GM13977 (cell line): ENCODE results near the gene LINC01488.

Experiments used
- DNase-seq: peaks from one replicate; pipeline ENCODE4 v3.0.0; 2012; ENCODE audit warnings: low spot score
- in situ Hi-C: fragments of 300-500 bp; cut with MboI; formaldehyde crosslinking; loops from one replicate; pipeline ENCODE4 v1.12.0; 2022; ENCODE audit warnings: low sequenced_read_pairs, low pct_unique_long_range_greater_than_20kb, mixed read lengths, inconsistent platforms; ENCODE audit not compliant: unreplicated experiment
- TF ChIP-seq, protein P1 (sequence below): IDR thresholded peaks from 2 replicates; pipeline ENCODE4 v1.5.1; 2012; ENCODE audit warnings: mild to moderate bottlenecking, control low read depth; ENCODE audit not compliant: insufficient read depth; ENCODE audit errors: extremely low read depth, missing control alignments

LINC01488 gene

DNA sequence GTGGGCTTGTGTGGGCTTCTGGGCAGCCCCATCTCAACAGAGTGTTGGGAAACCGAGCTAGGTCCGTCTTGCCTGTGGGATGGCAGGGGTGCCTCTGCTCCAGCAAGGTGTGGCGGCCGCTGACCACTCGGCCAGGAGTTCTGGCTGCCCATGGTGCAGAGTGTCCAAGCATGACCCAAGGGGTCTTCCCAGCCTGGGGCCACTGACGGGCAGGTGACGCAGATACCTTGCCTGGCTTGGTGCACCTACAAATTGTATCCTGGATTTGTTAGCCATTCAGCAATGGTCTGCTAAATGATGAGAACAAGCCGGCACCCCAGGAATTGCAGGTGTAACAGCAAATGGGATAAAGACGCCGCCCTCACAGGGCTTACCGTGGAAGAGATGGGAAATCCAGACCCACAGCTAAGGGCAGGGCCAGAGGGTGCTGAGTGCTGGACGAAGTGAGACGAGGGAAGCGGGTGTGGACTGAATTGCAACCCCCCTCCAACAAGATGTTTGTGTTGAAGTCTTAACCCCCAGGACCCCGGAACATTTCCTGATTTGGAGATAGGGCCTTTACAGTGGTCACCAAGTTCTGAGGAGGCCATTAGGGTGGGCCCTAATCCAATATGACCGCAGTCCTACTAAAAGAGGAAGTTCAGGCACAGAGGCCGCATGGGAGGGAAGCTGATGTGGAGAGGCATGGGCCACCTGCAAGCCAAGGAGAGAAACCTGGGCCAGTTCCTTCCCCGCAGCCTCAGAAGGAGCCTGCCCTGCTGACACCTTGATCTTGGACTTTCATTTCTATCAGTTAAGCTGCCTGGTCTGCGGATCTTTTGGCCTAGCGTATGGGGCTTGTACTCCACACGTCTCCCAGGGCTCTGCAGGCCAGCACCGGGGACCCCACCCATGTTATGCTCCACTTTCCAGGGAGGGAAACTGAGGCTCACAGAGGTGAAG, 45.2 kb upstream of the LINC01488 start:
- TF ChIP-seq, protein P1, sequence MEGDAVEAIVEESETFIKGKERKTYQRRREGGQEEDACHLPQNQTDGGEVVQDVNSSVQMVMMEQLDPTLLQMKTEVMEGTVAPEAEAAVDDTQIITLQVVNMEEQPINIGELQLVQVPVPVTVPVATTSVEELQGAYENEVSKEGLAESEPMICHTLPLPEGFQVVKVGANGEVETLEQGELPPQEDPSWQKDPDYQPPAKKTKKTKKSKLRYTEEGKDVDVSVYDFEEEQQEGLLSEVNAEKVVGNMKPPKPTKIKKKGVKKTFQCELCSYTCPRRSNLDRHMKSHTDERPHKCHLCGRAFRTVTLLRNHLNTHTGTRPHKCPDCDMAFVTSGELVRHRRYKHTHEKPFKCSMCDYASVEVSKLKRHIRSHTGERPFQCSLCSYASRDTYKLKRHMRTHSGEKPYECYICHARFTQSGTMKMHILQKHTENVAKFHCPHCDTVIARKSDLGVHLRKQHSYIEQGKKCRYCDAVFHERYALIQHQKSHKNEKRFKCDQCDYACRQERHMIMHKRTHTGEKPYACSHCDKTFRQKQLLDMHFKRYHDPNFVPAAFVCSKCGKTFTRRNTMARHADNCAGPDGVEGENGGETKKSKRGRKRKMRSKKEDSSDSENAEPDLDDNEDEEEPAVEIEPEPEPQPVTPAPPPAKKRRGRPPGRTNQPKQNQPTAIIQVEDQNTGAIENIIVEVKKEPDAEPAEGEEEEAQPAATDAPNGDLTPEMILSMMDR = no peak
- no peak for DNase-seq
- in situ Hi-C loops = no loop called here

DNA sequence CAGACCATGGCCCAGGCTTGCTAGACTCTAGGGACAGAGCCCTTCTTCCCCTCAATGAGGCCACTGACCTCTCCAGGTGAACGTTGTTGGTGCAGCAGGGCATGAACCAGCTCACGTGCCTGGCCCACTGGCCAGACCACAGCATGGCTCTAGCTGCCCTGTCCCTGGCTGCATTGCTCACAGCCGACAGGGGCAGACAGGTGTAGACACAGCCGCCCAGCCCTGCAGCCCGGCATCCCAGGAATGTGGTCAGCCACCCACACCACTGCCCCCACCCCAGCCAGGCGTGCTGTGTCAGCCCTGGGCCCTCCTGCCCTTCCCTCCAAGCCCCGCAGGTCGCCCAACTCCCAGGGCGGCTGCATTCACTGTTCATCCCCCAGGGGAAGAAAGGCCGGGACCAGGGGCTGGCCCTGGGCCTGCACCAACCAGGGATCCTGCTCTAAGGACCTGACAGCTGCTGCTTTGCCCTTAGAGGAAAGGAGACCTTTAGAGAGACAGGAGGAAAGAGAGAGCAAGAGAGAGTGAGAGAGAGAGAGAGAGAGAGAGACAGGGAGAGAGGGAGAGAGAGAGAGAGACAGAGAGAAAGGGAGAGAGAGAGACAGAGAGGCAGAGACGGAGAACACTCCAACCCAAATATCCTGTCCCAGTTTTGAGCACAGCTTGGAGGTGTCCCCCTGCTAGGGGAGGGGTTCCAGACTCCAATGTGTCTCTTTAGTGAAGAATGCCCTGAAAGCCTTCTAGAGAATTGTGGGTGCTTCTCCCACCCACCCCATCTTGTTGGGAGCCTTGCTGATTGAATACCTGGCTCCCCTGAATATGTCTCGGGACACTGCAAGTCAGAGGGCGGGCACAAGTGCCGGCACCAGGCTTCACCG, 44.2 kb upstream of the LINC01488 start:
- DNase-seq = no peak
- TF ChIP-seq, protein P1 = no peak
- in situ Hi-C loops = no loop called here

DNA sequence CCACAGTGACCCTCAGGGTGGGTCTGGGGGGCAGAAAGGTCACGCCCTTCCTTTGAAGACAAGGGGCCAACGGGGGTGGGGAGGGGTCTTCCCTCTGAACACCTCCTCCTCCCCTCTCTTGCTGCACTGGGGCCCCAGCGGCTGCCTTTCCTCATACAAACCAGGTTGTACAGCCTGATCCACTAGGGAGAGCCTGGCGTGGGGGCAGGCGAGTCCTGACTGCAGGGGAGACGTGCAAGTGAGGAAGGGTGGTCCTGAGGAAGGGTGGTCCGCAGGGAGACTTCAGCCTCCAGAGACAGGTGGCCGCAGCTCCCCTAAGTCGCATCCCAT, 43.6 kb upstream of the LINC01488 start:
- in situ Hi-C loops = no loop called here

DNA sequence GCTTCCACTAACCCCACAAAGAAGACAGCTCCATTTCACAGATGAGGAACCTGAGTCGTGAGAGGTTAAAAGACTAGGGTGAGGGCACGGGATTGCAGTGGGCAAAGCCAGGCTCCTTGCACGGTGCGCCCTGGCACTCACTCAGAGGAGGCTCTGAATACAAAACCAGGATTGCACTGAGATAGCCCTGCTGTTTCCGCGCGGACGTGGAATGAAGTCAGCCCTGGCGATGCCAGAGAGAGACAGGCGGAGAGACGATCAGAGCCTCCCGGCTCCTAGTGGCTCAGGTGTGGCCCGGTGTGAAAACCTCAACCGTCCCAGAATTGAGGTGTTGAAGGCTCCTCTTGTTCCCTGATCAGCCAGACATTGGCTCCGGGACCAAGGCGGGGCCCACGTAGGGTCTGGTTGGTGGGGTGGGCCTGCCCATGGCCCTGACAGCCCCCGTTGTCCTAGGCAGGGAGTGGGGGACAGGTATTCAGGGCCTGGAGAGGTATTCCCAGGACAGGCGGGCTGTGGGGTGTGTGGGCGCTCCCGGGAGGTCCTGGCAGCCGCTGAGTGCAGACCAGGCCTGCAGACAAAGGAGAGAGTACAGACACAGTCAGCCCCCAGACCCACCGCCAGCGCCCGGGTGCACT, 43.1 kb upstream of the LINC01488 start:
- TF ChIP-seq, protein P1 = no peak
- no peak for DNase-seq
- in situ Hi-C loops = no loop called here

More for the DNA sequence above, 43.6 kb upstream of the LINC01488 start:
- TF ChIP-seq, protein P1 = no peak
- no peak for DNase-seq

DNA sequence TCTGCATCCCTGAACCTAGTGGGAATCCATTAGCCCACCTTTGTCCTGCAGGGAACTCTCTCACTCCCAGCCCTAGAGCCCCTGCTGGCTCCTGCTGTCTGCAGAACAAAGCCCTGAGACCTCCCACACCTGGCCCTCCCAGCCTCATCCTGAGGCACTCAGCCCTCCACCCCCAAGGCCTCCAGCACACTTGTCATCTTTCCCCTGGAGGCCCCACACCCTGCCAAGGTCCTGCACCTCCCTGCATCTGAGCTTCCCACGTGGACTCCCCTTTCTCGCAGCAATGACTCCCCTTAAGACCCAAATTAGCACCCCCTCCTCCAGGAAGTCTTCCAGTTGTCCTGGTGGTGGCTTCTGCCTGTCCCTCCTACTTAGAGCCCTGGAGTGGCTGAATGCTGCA, 42.3 kb upstream of the LINC01488 start:
- TF ChIP-seq, protein P1 = no peak
- in situ Hi-C loops = no loop called here
- no peak for DNase-seq
